ENCODE results near the gene LRP1B.

GRCh38 chr2:140539242-140539875, 1591.5 kb downstream of the LRP1B start:
- TF ChIP-seq CTCF (IDR thresholded peaks at IDR 0.05 in 4 of 5, conservative IDR thresholded peaks at IDR 0.05 in 1 of 5) (no peak), POLR2A (IDR thresholded peaks at IDR 0.05) (no peak)
